Esophagus muscularis mucosa (tissue), 4 donors: ENCODE data around the gene XAB2. TPM values are rescaled to one million over a fixed set of nuclear protein-coding genes. Genes with fewer than 3 reads are reported as not detected.

Source experiments
- DNase-seq: peaks from one replicate; pipeline ENCODE4 v3.0.0-alpha.2; 2017; ENCODE audit errors: extremely low spot score
- H3K27ac ChIP-seq, 4 donors: fragments of 200-600 bp; sonication (generic); replicated peaks in 1 of 4; 1 replicate in 3 of 4; 2 replicates in 1 of 4; pipeline ENCODE4 v1.5.1; 2016 to 2019; ENCODE audit warnings: mild to moderate bottlenecking in 1 of 4
- H3K27me3 ChIP-seq, 4 donors: fragments of 200-600 bp; sonication (generic); one replicate each; pipeline versions ENCODE4 v1.5.1 to v1.6.0; 2016 to 2019
- H3K36me3 ChIP-seq, 4 donors: fragments of 200-600 bp; sonication (generic); one replicate each; pipeline ENCODE4 v1.5.1; 2016 to 2019
- H3K4me1 ChIP-seq, 4 donors: fragments of 200-600 bp; sonication (generic); one replicate each; pipeline ENCODE4 v1.5.1; 2016 to 2019
- H3K4me3 ChIP-seq, 4 donors: fragments of 200-600 bp; sonication (generic); 1 replicate in 2 of 4; 2 replicates in 2 of 4; pipeline ENCODE4 v1.5.1; 2016 to 2019; ENCODE audit warnings: mild to moderate bottlenecking in 4 of 4, moderate library complexity in 1 of 4
- H3K9me3 ChIP-seq, 4 donors: fragments of 200-600 bp; sonication (generic); 1 replicate in 3 of 4; 2 replicates in 1 of 4; pipeline ENCODE4 v1.5.1; 2016 to 2019
- CTCF ChIP-seq, 3 experiments: fragments of 200-600 bp in 2 of 3; fragments of 450-650 bp in 1 of 3; sonication (generic) in 2 of 3; IDR thresholded peaks; one replicate each; pipeline ENCODE4 v1.5.1; 2017 to 2019; ENCODE audit warnings: antibody characterized with exemption in 3 of 3, mild to moderate bottlenecking in 2 of 3, moderate library complexity in 1 of 3
- EP300 ChIP-seq: sonication (generic); formaldehyde crosslinking; IDR thresholded peaks from one replicate; pipeline ENCODE4 v1.6.1; 2017; ENCODE audit warnings: antibody characterized with exemption
- POLR2A ChIP-seq: fragments of 450-650 bp; IDR thresholded peaks from one replicate; pipeline ENCODE4 v1.6.1; 2017; ENCODE audit warnings: antibody characterized with exemption, moderate library complexity, mild to moderate bottlenecking, low read depth
- POLR2AphosphoS5 ChIP-seq, 2 donors: sonication (generic); formaldehyde crosslinking; IDR thresholded peaks; one replicate each; pipeline ENCODE4 v1.6.1; 2017; ENCODE audit warnings: antibody characterized with exemption in 2 of 2
- WGBS: methylation state at CpG from one replicate; pipeline ENCODE4 v1.1.5; 2018; 5-methylcytosine and 5-hydroxymethylcytosine counted together
- intact Hi-C: fragments of 100-400 bp; cut with DNase I; formaldehyde crosslinking; loops from one replicate; pipeline ENCODE4 v1.15.1; 2023
- total RNA-seq, 4 donors: library from RNA; depleted of rRNA; stranded (reverse); fragments of >200 nt; gene quantifications; one replicate each; pipeline versions ENCODE4 v1.1.0 to v1.2.1, GENCODE V29; 2016

Gene XAB2
- total RNA-seq, 4 donors from 2014 or later, result 32.0 to 56.2 (median 44.5) TPM

GRCh38 chr19:7607874-7608560 lies 21.3 kb downstream of the XAB2 start:
- TF ChIP-seq POLR2A (no peak), POLR2AphosphoS5 (IDR thresholded peaks at IDR 0.05) (no peak), EP300 (no peak), CTCF (IDR thresholded peaks at IDR 0.05) (no peak)
- intact Hi-C loops, result no loop called here

GRCh38 chr19:7607212-7607873 lies 22.0 kb downstream of the XAB2 start:
- Histone ChIP-seq H3K9me3 (no peaks in the 10 kb centered on the region), H3K27ac (no peak overlapping the region), H3K4me1 (no peaks in the 10 kb centered on the region), H3K36me3 (no peaks in the 10 kb centered on the region), H3K4me3 (no peak overlapping the region), H3K27me3 (peaks cover 0 to 58% (median 0%) of the 10 kb centered on the region in 4 donors)
- WGBS, result 74% methylated on average over 10 of the region's 10 CpGs
- no peak for TF ChIP-seq POLR2A
- TF ChIP-seq EP300, result no peak
- no peak for TF ChIP-seq POLR2AphosphoS5 (IDR thresholded peaks at IDR 0.05)
- no peak for TF ChIP-seq CTCF (IDR thresholded peaks at IDR 0.05)
- intact Hi-C loops, result no loop called here
- DNase-seq, result no peak

More at GRCh38 chr19:7607874-7608560, 21.3 kb downstream of the XAB2 start:
- 92% methylated on average over 11 of the region's 25 CpGs for WGBS
- no peak overlapping the region for H3K4me3 ChIP-seq
- no peaks in the 10 kb centered on the region for H3K9me3 ChIP-seq
- H3K27ac ChIP-seq, result no peak overlapping the region
- H3K4me1 ChIP-seq, result no peaks in the 10 kb centered on the region
- H3K36me3 ChIP-seq, result no peaks in the 10 kb centered on the region
- no peak for DNase-seq
- H3K27me3 ChIP-seq, result peaks cover 0 to 51% (median 0%) of the 10 kb centered on the region in 4 donors

- Histone ChIP-seq H3K27ac (no peak overlapping the region), H3K4me1 (no peaks in the 10 kb centered on the region), H3K9me3 (no peaks in the 10 kb centered on the region), H3K27me3 (peaks cover 0 to 68% (median 0%) of the 10 kb centered on the region in 4 donors), H3K36me3 (no peaks in the 10 kb centered on the region), H3K4me3 (no peak overlapping the region)
- WGBS, result 88% methylated on average over 13 of the region's 17 CpGs
- intact Hi-C loops, result no loop called here
- TF ChIP-seq EP300, result no peak
- no peak for TF ChIP-seq POLR2AphosphoS5 (IDR thresholded peaks at IDR 0.05)
- no peak for TF ChIP-seq POLR2A
- TF ChIP-seq CTCF (IDR thresholded peaks at IDR 0.05), result no peak
- DNase-seq, result no peak
Measured at GRCh38 chr19:7606289-7606688, 23.1 kb downstream of the XAB2 start.

- no peak overlapping the region for H3K4me3 ChIP-seq
- H3K36me3 ChIP-seq, result no peaks in the 10 kb centered on the region
- no peaks in the 10 kb centered on the region for H3K4me1 ChIP-seq
- H3K27ac ChIP-seq, result no peak overlapping the region
- H3K9me3 ChIP-seq, result no peaks in the 10 kb centered on the region
- intact Hi-C loops, result no loop called here
- peaks cover 0 to 70% (median 0%) of the 10 kb centered on the region in 4 donors for H3K27me3 ChIP-seq
- no peak for DNase-seq
- TF ChIP-seq POLR2A (no peak), CTCF (IDR thresholded peaks at IDR 0.05) (no peak), POLR2AphosphoS5 (IDR thresholded peaks at IDR 0.05) (no peak), EP300 (no peak)
- WGBS, result 67% methylated on average over 14 of the region's 14 CpGs
Measured at GRCh38 chr19:7605490-7606222, 23.7 kb downstream of the XAB2 start.
